Mucosa of gallbladder (tissue), 1 donor: ENCODE results near the gene CACTIN. TPM values are rescaled to one million over a fixed set of nuclear protein-coding genes. Genes with fewer than 3 reads are reported as not detected.

ENCODE experiments used
- DNase-seq: peaks from one replicate; pipeline ENCODE4 v3.0.0-alpha.2; 2020; ENCODE audit warnings: low spot score
- total RNA-seq: library from RNA; stranded (reverse); gene quantifications from one replicate; pipeline ENCODE4 v1.2.1, GENCODE V29; 2021
- donor health status: DM: no; HTN: no; CAD: no.

The CACTIN gene
- total RNA-seq, 1 donor from 2014 or later: 25.8 TPM

- DNase-seq: no peak
These were observed 19.9 kb upstream of the CACTIN start for GRCh38 chr19:3646336-3647092.

DNA sequence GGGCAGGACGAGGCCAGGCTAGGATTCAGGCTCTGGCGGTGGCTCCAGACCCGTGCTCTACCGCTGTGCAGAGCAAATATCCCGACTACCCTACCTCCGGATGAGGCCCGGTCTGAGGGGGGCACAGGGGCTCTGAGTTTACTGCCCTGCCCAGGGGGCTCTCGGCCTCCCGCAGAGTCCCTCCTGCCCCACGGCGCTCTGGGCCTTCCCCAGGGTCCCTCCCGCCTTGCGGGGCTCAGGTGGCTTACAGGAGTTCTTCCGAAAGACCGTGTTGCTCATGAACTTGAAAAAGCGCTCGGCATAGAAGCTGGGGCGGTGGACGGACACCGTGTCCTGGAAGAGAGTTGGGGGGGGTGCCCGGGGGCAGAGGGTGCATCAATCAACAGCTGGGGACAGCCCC lies 19.1 kb upstream of the CACTIN start:
- DNase-seq: no peak

DNA sequence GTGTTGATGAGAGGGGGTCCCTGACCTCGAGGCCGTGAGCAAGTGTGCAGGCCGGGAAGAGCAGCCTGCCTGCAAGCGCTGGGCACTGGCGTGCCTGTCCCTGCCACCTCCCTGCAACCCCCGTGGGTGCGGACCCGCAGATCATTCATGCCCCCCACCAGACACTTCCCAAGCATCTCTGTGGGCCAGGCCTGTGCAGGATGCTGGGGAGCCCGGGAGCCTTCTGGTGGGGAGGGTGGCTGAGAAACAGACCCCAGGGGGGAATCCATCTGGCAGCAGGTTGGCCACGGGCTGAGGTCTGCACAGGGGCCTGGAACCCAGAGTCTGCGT lies 18.4 kb upstream of the CACTIN start:
- no peak for DNase-seq

GRCh38 chr19:3644351-3645066 lies 17.9 kb upstream of the CACTIN start:
- DNase-seq: peak; percentile 86

DNA sequence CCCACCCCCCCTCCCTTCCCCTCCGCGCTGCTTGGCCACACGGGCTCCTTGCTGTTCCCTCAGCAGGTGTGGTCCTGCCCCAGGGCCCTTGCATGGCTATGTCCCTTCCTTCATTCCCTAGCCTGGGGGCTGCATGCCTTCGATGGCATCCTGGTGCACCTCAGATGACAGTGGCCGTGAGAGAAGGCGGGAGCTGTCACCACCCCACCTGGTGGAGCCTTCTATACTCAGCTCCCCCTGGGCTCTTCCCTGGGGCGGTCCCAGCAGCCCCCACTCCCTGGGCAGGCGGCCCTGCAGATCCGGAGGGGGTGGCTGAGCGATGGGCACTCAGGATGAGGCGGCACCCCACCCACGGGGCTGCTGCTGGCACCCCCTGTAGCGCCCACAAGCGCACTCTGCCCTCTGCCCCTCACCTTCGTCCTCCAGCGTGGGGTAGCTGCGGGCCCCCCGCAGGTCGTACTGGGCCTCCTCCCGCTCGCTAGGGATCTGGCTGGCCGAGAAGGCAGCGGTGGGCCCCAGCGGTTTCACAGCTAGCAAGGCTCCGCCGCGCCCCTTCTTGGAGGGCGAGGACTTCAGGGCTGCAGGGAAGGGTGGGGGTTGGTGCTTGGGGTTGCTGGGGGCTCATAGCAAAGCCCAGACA lies 17.2 kb upstream of the CACTIN start:
- no peak for DNase-seq

- DNase-seq: no peak
These were observed 16.5 kb upstream of the CACTIN start for GRCh38 chr19:3642987-3643673.

- DNase-seq: no peak
These were observed 15.7 kb upstream of the CACTIN start for GRCh38 chr19:3642296-3642695.

GRCh38 chr19:3641515-3642269 lies 15.1 kb upstream of the CACTIN start:
- no peak for DNase-seq

DNA sequence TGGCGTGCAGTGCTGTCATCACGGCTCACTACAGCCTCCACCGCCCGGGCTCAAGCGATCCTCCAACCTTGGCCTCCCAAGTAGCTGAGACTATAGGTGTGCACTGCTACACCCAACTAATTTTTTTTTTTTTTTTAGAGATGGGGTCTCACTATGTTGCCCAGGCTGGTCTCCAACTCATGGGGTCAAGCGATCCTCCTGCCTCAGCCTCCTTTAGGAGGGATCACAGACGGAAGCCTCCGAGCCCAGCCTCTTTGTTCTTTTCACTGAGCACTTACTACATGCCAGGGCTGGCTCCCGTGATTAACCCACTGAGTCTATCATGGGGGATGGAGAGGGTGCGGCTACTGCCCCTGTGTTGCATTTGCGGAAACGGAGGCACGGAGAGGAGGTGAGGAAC lies 12.9 kb upstream of the CACTIN start:
- DNase-seq: no peak

GRCh38 chr19:3638208-3639193 lies 11.9 kb upstream of the CACTIN start:
- no peak for DNase-seq

GRCh38 chr19:3637621-3638020 lies 11.0 kb upstream of the CACTIN start:
- no peak for DNase-seq

GRCh38 chr19:3636962-3637361 lies 10.4 kb upstream of the CACTIN start:
- no peak for DNase-seq

- DNase-seq: no peak
These were observed 9.9 kb upstream of the CACTIN start for GRCh38 chr19:3636506-3636905.

- DNase-seq: no peak
These were observed 8.0 kb upstream of the CACTIN start for GRCh38 chr19:3634496-3635045.

DNA sequence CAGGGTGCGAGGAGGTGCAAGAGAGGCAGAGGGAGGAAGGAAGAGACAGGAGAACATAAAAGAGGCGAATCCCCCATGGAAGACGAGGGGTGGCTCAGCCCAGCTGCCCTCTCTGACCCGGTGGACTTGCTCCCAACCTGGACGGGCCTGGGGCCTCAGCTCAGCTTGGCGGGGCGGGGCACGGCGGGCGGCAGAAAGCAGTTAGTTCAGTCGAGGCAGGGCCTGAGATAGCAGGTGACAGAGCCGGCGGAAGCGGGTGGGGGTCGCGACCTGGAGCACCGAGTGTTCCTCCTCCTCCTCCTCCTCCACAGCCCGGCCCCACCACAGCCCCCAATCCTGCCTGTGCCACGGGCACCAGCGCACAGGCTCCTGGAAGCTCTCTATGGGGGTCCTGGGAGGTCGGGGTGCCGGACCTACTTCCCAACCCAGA lies 7.0 kb upstream of the CACTIN start:
- no peak for DNase-seq

GRCh38 chr19:3632739-3633558 lies 6.4 kb upstream of the CACTIN start:
- DNase-seq: no peak

- DNase-seq: no peak
These were observed 5.5 kb upstream of the CACTIN start for GRCh38 chr19:3632098-3632497.

GRCh38 chr19:3631053-3631861 lies 4.7 kb upstream of the CACTIN start:
- DNase-seq: no peak
